ENCODE data around the gene GTF3C1. TPM values are rescaled to one million over a fixed set of nuclear protein-coding genes. Genes with fewer than 3 reads are reported as not detected.

The GTF3C1 gene
- total and polyA plus RNA-seq, 3 experiments from 2014 or later: 58.6 to 62.7 (median 60.4) TPM

DNA sequence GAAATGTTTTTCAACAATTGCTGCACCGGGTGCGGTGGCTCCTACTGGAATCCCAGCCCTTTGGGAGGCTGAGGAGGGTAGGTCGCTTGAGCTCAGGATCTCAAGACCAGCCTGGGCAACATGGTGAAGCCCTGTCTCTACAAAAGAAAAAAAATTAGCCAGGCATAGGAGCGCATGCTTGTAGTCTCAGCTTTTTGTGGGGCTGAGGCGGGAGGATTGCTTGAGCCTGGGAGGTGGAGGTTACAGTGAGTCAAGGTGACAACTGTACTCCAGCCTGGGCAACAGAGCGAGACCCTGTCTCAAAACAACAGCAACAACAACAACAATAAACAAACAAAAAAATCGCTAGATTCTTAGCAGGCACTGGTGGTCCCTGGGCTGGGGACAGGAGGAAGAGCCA lies 119.2 kb downstream of the GTF3C1 start:
- no peak overlapping the region for H3K27ac ChIP-seq (ENCODE audit: low read depth, low read length)
- CTCF ChIA-PET: interaction anchor here (1.1 kb wide), 1 partner anchor 10 kb away, joined by 3 read pairs; no protein-coding TSS in a partner anchor
- Mint-ChIP-seq H3K4me3 (no peak overlapping the region), H3K27ac (peak overlapping the region in 6 of 8 donors; percentile 54 to 89 (median 72)), H3K9me3 (peaks cover 0 to 1% (median 0%) of the 10 kb centered on the region in 5 donors), H3K4me1 (peaks cover 31 to 58% (median 40%) of the 10 kb centered on the region in 3 donors), H3K36me3 (peaks cover 0 to 76% (median 5%) of the 10 kb centered on the region in 3 donors), H3K27me3 (no peaks in the 10 kb centered on the region)
- peak in 1 of 5 donors; percentile 17 for DNase-seq
- H3K27me3 ChIP-seq (ENCODE audit: insufficient read depth, low read length, poor library complexity, severe bottlenecking): no peaks in the 10 kb centered on the region
- H3K4me3 ChIP-seq (ENCODE audit: low read length): no peak overlapping the region
- POLR2A ChIA-PET: no interaction called here
- H3K4me1 ChIP-seq (ENCODE audit: insufficient read depth, low read length): peaks cover 26% of the 10 kb centered on the region
- H3K9me3 ChIP-seq (ENCODE audit: low read length): no peaks in the 10 kb centered on the region
- peaks cover 37% of the 10 kb centered on the region for H3K36me3 ChIP-seq (ENCODE audit: insufficient read depth, low read length)

DNA sequence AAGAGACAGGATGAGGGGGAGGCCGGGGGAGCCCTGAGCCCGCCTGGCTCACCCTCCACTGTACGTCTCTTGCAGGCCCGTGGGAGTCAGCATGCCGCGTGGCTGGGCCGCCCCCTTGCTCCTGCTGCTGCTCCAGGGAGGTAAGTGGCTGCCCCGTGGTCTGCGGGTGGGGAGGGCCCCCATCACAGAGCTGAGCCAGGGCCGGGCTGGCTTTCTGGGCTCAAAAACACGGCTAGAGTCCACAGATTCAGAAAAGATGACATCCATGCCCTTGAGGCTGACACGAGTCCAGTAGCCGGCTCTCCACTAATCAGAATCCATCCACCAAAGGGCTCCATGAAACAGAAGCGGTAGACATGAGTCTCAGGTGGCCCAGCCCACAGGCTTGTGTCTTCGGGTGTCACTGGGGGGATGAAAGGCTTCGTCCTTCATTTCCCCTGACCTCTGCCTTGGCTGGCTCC lies 119.7 kb downstream of the GTF3C1 start:
- Histone ChIP-seq H3K4me1 (ENCODE audit: insufficient read depth, low read length) (peaks cover 26% of the 10 kb centered on the region), H3K9me3 (ENCODE audit: low read length) (no peaks in the 10 kb centered on the region), H3K4me3 (ENCODE audit: low read length) (no peak overlapping the region), H3K36me3 (ENCODE audit: insufficient read depth, low read length) (peaks cover 39% of the 10 kb centered on the region), H3K27me3 (ENCODE audit: insufficient read depth, low read length, poor library complexity, severe bottlenecking) (no peaks in the 10 kb centered on the region), H3K27ac (ENCODE audit: low read depth, low read length) (no peak overlapping the region)
- ChIA-PET POLR2A (no interaction called here), CTCF (no interaction called here)
- Mint-ChIP-seq H3K36me3 (peaks cover 0 to 79% (median 7%) of the 10 kb centered on the region in 3 donors), H3K27me3 (peaks cover 0 to under 1% of the 10 kb centered on the region in 2 donors), H3K4me1 (peaks cover 34 to 63% (median 45%) of the 10 kb centered on the region in 3 donors), H3K9me3 (peaks cover 0 to 1% (median 0%) of the 10 kb centered on the region in 5 donors), H3K27ac (peak overlapping the region in 3 of 8 donors; percentile 54 to 89 (median 81)), H3K4me3 (no peak overlapping the region)
- peak in 1 of 5 donors; percentile 27 for DNase-seq

DNA sequence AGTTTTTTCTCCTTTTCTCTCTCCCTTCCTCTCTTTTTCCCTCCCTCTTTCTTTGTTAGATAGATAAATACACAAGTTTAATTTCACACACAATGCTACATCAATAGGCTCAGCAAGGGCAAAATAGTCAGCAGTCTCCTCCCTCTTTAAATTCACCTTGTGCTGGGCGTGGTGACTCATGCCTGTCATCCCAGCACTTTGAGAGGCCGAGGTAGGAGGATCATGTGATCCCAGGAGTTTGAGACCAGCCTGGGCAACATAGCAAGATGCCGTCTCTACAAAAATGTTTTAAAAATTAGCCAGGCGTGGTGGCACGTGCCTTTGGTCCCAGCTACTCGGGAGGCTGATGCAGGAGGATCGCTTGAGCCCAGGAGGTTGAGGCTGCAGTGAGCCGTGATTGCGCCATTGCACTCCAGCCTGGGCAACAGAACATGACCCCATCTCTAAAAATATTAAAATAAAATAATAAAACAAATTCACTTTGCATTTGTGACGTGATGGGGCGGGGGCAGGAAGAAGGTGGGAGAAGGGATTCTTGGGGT lies 120.3 kb downstream of the GTF3C1 start:
- H3K27ac ChIP-seq (ENCODE audit: low read depth, low read length): no peak overlapping the region
- no peaks in the 10 kb centered on the region for H3K9me3 ChIP-seq (ENCODE audit: low read length)
- peaks cover 26% of the 10 kb centered on the region for H3K4me1 ChIP-seq (ENCODE audit: insufficient read depth, low read length)
- DNase-seq: no peak
- Mint-ChIP-seq H3K36me3 (peaks cover 0 to 79% (median 9%) of the 10 kb centered on the region in 3 donors), H3K27me3 (peaks cover 0 to 1% of the 10 kb centered on the region in 2 donors), H3K4me1 (peaks cover 39 to 69% (median 52%) of the 10 kb centered on the region in 3 donors), H3K27ac (peak overlapping the region in 4 of 8 donors; percentile 26 to 78 (median 70)), H3K4me3 (no peak overlapping the region), H3K9me3 (peaks cover 0 to 1% (median 0%) of the 10 kb centered on the region in 5 donors)
- CTCF ChIA-PET: no interaction called here
- POLR2A ChIA-PET: no interaction called here
- H3K36me3 ChIP-seq (ENCODE audit: insufficient read depth, low read length): peaks cover 35% of the 10 kb centered on the region
- no peaks in the 10 kb centered on the region for H3K27me3 ChIP-seq (ENCODE audit: insufficient read depth, low read length, poor library complexity, severe bottlenecking)
- no peak overlapping the region for H3K4me3 ChIP-seq (ENCODE audit: low read length)

DNA sequence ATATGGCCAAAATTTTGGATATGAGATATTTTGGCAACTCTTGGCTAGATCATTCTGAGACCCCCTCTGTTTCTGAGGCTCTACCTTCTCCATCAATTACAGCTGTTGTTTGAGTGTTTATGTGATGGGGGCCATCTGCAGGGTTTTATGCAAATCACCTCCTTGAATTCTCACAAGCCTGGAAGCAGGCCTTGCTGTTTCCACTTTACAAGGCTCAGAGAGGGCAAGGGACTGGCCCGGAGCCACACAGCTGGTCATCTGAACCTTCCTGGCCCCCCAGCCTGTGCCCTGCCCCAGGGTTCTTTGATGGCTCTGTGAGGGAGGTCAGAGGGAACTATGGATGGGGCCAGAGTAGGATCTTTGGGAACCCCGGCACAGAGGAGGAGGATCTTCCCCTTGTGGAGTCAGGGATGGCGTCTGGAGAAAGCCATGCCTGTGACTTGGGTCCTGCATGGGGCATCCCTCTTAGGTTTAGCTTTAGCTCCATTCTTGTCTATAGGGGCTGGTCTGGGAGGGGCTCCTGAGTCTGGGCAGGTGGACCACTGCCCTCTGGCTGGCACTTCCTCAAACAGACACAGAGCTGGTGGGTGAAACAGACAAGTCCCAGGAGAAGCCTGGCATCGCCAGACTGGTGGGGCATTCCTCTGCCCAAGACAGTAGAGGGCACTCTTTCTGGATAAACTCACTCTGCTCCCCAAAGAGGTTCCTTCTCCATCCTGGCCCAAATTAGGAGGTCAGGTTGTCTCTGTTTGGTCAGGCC lies 121.5 kb downstream of the GTF3C1 start:
- H3K4me3 Mint-ChIP-seq: no peak overlapping the region
- Histone ChIP-seq H3K27ac (ENCODE audit: low read depth, low read length) (no peak overlapping the region), H3K4me3 (ENCODE audit: low read length) (no peak overlapping the region), H3K27me3 (ENCODE audit: insufficient read depth, low read length, poor library complexity, severe bottlenecking) (no peaks in the 10 kb centered on the region), H3K4me1 (ENCODE audit: insufficient read depth, low read length) (peaks cover 26% of the 10 kb centered on the region), H3K36me3 (ENCODE audit: insufficient read depth, low read length) (peaks cover 23% of the 10 kb centered on the region), H3K9me3 (ENCODE audit: low read length) (no peaks in the 10 kb centered on the region)
- peaks cover 5 to 78% (median 13%) of the 10 kb centered on the region in 3 donors for H3K36me3 Mint-ChIP-seq
- peaks cover 43 to 70% (median 58%) of the 10 kb centered on the region in 3 donors for H3K4me1 Mint-ChIP-seq
- peaks cover 0 to 5% (median 3%) of the 10 kb centered on the region in 5 donors for H3K9me3 Mint-ChIP-seq
- H3K27me3 Mint-ChIP-seq: peaks cover 0 to 1% of the 10 kb centered on the region in 2 donors
- H3K27ac Mint-ChIP-seq: peak overlapping the region in 7 of 8 donors; percentile 2 to 88 (median 56)
- peak in 1 of 5 donors; percentile 36 for DNase-seq
- POLR2A ChIA-PET: no interaction called here
- CTCF ChIA-PET: interaction anchor here (1.3 to 2.9 kb wide), 4 partner anchors 18 to 198 kb away, joined by 3 to 10 read pairs (median 4); no protein-coding TSS in a partner anchor

DNA sequence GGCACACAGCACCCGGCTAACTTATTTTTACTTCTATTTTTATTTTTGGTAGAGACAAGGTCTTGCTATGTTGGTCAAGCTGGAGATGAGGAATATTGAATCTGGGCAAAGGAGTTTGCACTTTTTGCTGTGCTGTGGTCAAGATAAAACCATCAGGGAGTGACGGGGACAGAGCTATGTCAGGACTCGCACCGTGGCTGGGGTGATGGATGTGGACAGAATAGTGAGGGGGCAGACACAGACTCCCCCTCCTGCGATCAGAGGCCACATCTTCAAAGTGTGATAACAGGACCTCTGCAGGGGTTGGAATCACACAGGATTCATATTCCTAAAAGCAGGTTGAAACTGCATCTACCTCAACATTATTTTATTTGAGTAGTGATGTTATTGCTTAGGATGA lies 122.2 kb downstream of the GTF3C1 start:
- H3K9me3 Mint-ChIP-seq: peaks cover 1 to 9% (median 6%) of the 10 kb centered on the region in 5 donors
- peaks cover 38 to 66% (median 53%) of the 10 kb centered on the region in 3 donors for H3K4me1 Mint-ChIP-seq
- ChIA-PET POLR2A (no interaction called here), CTCF (interaction anchor here (1.3 to 2.9 kb wide), 5 partner anchors 10 to 197 kb away, joined by 3 to 10 read pairs (median 3); no protein-coding TSS in a partner anchor)
- H3K36me3 Mint-ChIP-seq: peaks cover 7 to 77% (median 13%) of the 10 kb centered on the region in 3 donors
- no peak for DNase-seq
- peak overlapping the region in 6 of 8 donors; percentile 57 to 96 (median 84) for H3K27ac Mint-ChIP-seq
- H3K36me3 ChIP-seq (ENCODE audit: insufficient read depth, low read length): peaks cover 20% of the 10 kb centered on the region
- no peaks in the 10 kb centered on the region for H3K9me3 ChIP-seq (ENCODE audit: low read length)
- peaks cover 0 to 1% of the 10 kb centered on the region in 2 donors for H3K27me3 Mint-ChIP-seq
- H3K4me1 ChIP-seq (ENCODE audit: insufficient read depth, low read length): peaks cover 26% of the 10 kb centered on the region
- H3K4me3 ChIP-seq (ENCODE audit: low read length): no peak overlapping the region
- H3K27me3 ChIP-seq (ENCODE audit: insufficient read depth, low read length, poor library complexity, severe bottlenecking): no peaks in the 10 kb centered on the region
- peak overlapping the region in 2 of 7 donors; percentile 24 to 44 for H3K4me3 Mint-ChIP-seq
- no peak overlapping the region for H3K27ac ChIP-seq (ENCODE audit: low read depth, low read length)

DNA sequence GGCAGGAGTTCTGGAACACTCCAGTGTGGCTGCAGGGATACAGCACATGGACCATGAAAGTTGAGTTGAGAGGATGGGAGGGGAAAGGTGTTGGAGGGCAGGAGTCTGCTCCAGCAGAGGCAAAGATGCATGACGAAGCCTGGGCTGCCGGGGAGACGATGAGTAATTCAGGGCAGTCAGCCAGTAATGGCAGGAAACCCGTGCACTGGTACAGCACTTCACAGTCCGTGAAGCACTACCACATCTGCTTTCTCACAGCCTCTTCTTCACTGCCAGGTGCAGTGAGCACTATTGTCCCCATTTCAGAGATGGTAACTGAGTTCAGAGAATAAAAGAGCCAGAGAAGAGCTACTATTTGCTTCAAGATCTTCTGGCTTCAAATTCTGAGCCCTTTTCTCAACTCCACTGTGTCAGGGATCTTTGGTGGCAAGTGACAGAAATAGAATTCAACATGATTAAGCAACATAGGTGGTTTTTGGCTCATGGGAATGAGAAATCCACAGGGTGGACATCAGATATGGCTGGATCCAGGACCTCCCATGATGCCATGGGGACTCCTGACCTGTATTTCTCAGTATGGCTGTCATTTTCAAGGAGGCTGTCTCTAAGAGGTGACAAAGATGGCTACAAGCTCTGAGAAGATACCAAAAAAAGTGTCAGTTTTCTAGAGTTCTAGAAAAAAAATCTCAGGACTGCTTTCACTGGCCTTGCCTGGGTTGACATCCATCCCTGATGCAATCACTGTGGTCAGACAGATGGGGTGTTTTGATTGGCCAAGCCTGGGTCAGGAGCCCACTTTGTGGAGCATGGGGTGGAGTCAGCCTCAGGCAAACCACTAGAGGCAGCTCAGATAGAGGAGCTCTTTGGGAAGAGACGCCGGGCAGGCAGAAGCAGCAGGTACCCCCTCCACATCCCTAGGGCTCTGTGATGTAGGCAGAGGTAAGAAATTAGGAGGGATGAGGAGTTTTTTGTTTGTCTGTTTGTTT lies 123.0 kb downstream of the GTF3C1 start:
- ChIA-PET POLR2A (interaction anchor here (1.0 kb wide), 1 partner anchor 22 kb away, joined by 3 read pairs; no protein-coding TSS in a partner anchor), CTCF (interaction anchor here (1.3 to 2.9 kb wide), 6 partner anchors 11 to 196 kb away, joined by 3 to 10 read pairs (median 3); no protein-coding TSS in a partner anchor)
- no peaks in the 10 kb centered on the region for H3K27me3 ChIP-seq (ENCODE audit: insufficient read depth, low read length, poor library complexity, severe bottlenecking)
- H3K36me3 ChIP-seq (ENCODE audit: insufficient read depth, low read length): peaks cover 18% of the 10 kb centered on the region
- Mint-ChIP-seq H3K4me1 (peaks cover 39 to 65% (median 59%) of the 10 kb centered on the region in 3 donors), H3K9me3 (peaks cover 9 to 18% (median 14%) of the 10 kb centered on the region in 5 donors), H3K27ac (peak overlapping the region; percentile 77 to 98 (median 92)), H3K36me3 (peaks cover 15 to 77% (median 19%) of the 10 kb centered on the region in 3 donors), H3K4me3 (peak overlapping the region in 5 of 7 donors; percentile 4 to 58 (median 36)), H3K27me3 (peaks cover 0 to 1% of the 10 kb centered on the region in 2 donors)
- H3K9me3 ChIP-seq (ENCODE audit: low read length): peaks cover 5% of the 10 kb centered on the region
- peaks cover 22% of the 10 kb centered on the region for H3K4me1 ChIP-seq (ENCODE audit: insufficient read depth, low read length)
- peak overlapping the region; percentile 1 for H3K27ac ChIP-seq (ENCODE audit: low read depth, low read length)
- H3K4me3 ChIP-seq (ENCODE audit: low read length): no peak overlapping the region
- peak; percentile 50 to 88 (median 67) for DNase-seq

DNA sequence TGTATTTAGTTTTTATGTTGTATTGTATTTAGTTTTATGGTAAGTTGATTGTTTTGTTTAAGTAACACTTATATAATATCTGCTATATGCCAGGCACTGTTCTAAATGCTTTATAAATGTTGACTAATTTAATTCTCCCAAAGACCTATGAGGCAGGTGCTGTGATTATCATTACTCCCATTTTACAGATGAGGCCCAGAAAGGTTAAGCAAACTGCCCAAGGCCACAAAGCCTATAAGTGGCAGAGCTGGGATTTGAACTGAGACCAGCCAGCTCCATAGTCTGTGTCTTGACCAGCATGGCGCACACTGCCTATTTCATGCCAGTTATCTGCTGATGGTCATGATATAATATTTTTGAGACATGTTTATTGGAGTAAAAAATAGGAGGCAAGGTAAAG lies 123.8 kb downstream of the GTF3C1 start:
- Histone ChIP-seq H3K4me1 (ENCODE audit: insufficient read depth, low read length) (peaks cover 22% of the 10 kb centered on the region), H3K27me3 (ENCODE audit: insufficient read depth, low read length, poor library complexity, severe bottlenecking) (no peaks in the 10 kb centered on the region), H3K4me3 (ENCODE audit: low read length) (no peak overlapping the region), H3K36me3 (ENCODE audit: insufficient read depth, low read length) (peaks cover 11% of the 10 kb centered on the region), H3K27ac (ENCODE audit: low read depth, low read length) (peak overlapping the region; percentile 1), H3K9me3 (ENCODE audit: low read length) (peaks cover 12% of the 10 kb centered on the region)
- Mint-ChIP-seq H3K27ac (peak overlapping the region; percentile 77 to 98 (median 92)), H3K9me3 (peaks cover 11 to 20% (median 15%) of the 10 kb centered on the region in 5 donors), H3K27me3 (peaks cover 0 to 1% of the 10 kb centered on the region in 2 donors), H3K4me1 (peaks cover 41 to 65% (median 61%) of the 10 kb centered on the region in 3 donors), H3K4me3 (peak overlapping the region in 4 of 7 donors; percentile 4 to 58 (median 37)), H3K36me3 (peaks cover 20 to 75% (median 22%) of the 10 kb centered on the region in 3 donors)
- ChIA-PET POLR2A (interaction anchor here (1.0 kb wide), 1 partner anchor 22 kb away, joined by 3 read pairs; no protein-coding TSS in a partner anchor), CTCF (interaction anchor here (1.3 to 2.9 kb wide), 4 partner anchors 12 to 192 kb away, joined by 3 to 10 read pairs (median 4); no protein-coding TSS in a partner anchor)
- no peak for DNase-seq
